Endodermal cell (in vitro differentiated cells): Measurements from ENCODE around the gene NFIA. TPM values are rescaled to one million over a fixed set of nuclear protein-coding genes. Genes with fewer than 3 reads are reported as not detected.

Experiments used
- DNase-seq: peaks from one replicate; pipeline ENCODE4 v3.0.0-alpha.2; 2017
- H3K27ac ChIP-seq: 2 replicates; pipeline ENCODE4 v1.5.1; 2013; ENCODE audit warnings: mild to moderate bottlenecking, low read depth, low read length, moderate library complexity
- H3K27me3 ChIP-seq: 2 replicates; pipeline ENCODE4 v1.6.1; 2013; ENCODE audit warnings: mild to moderate bottlenecking, low read length, moderate library complexity; ENCODE audit not compliant: insufficient read depth, control insufficient read depth, poor library complexity, severe bottlenecking
- H3K36me3 ChIP-seq: 2 replicates; pipeline ENCODE4 v1.7.0; 2013; ENCODE audit warnings: mild to moderate bottlenecking, low read length, moderate library complexity; ENCODE audit not compliant: control insufficient read depth, insufficient read depth
- H3K4me1 ChIP-seq: one replicate; pipeline ENCODE4 v1.7.0; 2013; ENCODE audit warnings: low read length; ENCODE audit not compliant: control insufficient read depth, insufficient read depth
- H3K4me3 ChIP-seq: 2 replicates; pipeline ENCODE4 v1.5.1; 2013; ENCODE audit warnings: mild to moderate bottlenecking, low read length, moderate library complexity
- H3K9ac ChIP-seq: 2 replicates; pipeline ENCODE4 v1.6.1; 2013; ENCODE audit warnings: mild to moderate bottlenecking, low read length, moderate library complexity; ENCODE audit not compliant: poor library complexity, severe bottlenecking; ENCODE audit errors: extremely low read depth
- H3K9me3 ChIP-seq: 2 replicates; pipeline ENCODE4 v1.6.1; 2013; ENCODE audit warnings: mild to moderate bottlenecking, low read length, moderate library complexity; ENCODE audit not compliant: control insufficient read depth
- H3K27ac Mint-ChIP-seq: 2 replicates; pipeline ENCODE4 v1.8.0; 2020; ENCODE audit warnings: mixed read lengths
- H3K27me3 Mint-ChIP-seq: 2 replicates; pipeline ENCODE4 v1.8.0; 2021; ENCODE audit warnings: mild to moderate bottlenecking, mixed read lengths; ENCODE audit not compliant: insufficient read depth
- H3K36me3 Mint-ChIP-seq: 2 replicates; pipeline ENCODE4 v1.8.0; 2020; ENCODE audit warnings: low read depth, mixed read lengths
- H3K4me1 Mint-ChIP-seq: 2 replicates; pipeline ENCODE4 v1.8.0; 2020; ENCODE audit warnings: mixed read lengths
- H3K4me3 Mint-ChIP-seq: 2 replicates; pipeline ENCODE4 v1.8.0; 2020; ENCODE audit warnings: mild to moderate bottlenecking, moderate library complexity, mixed read lengths
- H3K9me3 Mint-ChIP-seq: 2 replicates; pipeline ENCODE4 v1.8.0; 2020; ENCODE audit warnings: mild to moderate bottlenecking, mixed read lengths
- WGBS, 2 experiments: methylation state at CpG; one replicate each; pipeline versions ENCODE4 v1.1.5 to v1.1.7; 2013; ENCODE audit warnings: missing lambda C conversion rate in 2 of 2, mixed read lengths in 1 of 2; ENCODE audit not compliant: insufficient coverage in 1 of 2, insufficient read length in 1 of 2; 5-methylcytosine and 5-hydroxymethylcytosine counted together
- total RNA-seq, 2 donors: library from RNA; stranded (reverse); fragmentation: NEBNext Ultra II Directional in 1 of 2; extraction: Animal tissue kit (Norgen Biotek cat#: 25700) in 1 of 2; gene quantifications; 2 replicates in 1 of 2; 3 replicates in 1 of 2; pipeline ENCODE4 v1.2.1, GENCODE V29; 2021
- TF ChIP-seq, protein P1 (sequence below): fragments of 200-600 bp; sonication (generic); conservative IDR thresholded peaks from 2 replicates; pipeline ENCODE4 v1.5.0; 2021; ENCODE audit warnings: antibody characterized with exemption, mild to moderate bottlenecking

Gene NFIA
- total RNA-seq, 2 donors from 2014 or later, result 2.3 to 3.8 TPM

GRCh38 chr1:61287734-61288133 lies 205.4 kb downstream of the NFIA start:
- H3K27ac Mint-ChIP-seq, result no peak overlapping the region
- 94 to 100% methylated on average over 2 of the region's 2 CpGs for WGBS, 2 experiments
- Histone ChIP-seq H3K36me3 (no peaks in the 10 kb centered on the region), H3K4me1 (peaks cover 5% of the 10 kb centered on the region), H3K9me3 (no peaks in the 10 kb centered on the region), H3K27ac (no peak overlapping the region), H3K27me3 (no peaks in the 10 kb centered on the region), H3K4me3 (no peak overlapping the region), H3K9ac (no peak overlapping the region)
- TF ChIP-seq, protein P1, sequence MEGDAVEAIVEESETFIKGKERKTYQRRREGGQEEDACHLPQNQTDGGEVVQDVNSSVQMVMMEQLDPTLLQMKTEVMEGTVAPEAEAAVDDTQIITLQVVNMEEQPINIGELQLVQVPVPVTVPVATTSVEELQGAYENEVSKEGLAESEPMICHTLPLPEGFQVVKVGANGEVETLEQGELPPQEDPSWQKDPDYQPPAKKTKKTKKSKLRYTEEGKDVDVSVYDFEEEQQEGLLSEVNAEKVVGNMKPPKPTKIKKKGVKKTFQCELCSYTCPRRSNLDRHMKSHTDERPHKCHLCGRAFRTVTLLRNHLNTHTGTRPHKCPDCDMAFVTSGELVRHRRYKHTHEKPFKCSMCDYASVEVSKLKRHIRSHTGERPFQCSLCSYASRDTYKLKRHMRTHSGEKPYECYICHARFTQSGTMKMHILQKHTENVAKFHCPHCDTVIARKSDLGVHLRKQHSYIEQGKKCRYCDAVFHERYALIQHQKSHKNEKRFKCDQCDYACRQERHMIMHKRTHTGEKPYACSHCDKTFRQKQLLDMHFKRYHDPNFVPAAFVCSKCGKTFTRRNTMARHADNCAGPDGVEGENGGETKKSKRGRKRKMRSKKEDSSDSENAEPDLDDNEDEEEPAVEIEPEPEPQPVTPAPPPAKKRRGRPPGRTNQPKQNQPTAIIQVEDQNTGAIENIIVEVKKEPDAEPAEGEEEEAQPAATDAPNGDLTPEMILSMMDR, result no peak
- H3K4me1 Mint-ChIP-seq, result peaks cover 26% of the 10 kb centered on the region
- no peaks in the 10 kb centered on the region for H3K9me3 Mint-ChIP-seq
- H3K4me3 Mint-ChIP-seq, result no peak overlapping the region
- DNase-seq, result no peak
- no peaks in the 10 kb centered on the region for H3K36me3 Mint-ChIP-seq
- H3K27me3 Mint-ChIP-seq, result no peaks in the 10 kb centered on the region

DNA sequence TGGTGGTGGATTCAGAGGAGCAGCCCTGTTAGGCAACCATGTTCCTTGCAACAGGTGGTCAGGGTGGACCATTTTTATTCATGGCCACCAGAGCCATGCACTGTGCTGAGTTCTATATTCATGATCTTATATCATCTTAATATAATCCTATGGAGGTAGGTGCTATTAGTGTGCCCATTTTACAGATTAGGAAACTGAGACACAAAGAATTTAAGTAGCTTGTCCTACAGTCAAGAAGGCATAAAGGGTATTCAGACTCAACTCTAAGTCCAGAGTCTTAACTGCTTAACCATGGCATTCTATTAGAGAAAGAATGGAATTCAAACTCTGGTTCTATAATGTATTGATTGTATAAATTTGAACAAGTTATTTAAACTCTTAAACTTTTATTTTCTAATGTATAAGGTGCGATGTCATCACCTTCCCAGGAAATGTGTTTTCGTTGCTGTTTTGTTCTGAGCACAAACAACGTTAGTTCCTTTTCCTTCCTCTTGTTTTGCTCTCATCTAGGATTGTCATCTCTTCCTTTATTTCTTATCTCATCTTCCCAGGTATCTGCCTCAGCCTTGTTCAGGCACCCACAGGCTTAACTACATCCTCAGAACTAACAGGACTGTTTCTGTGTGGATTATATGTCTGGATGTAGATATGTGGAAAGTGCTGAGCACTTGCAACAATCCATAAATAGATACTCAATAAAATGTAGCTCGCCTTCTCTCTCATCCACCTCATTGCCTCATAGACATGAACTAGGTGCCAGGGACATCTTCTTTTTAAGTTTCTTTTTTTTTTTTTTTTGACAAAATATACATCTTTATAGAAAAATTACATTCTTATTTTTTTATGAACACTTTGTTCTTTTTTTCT lies 207.1 kb downstream of the NFIA start:
- no peaks in the 10 kb centered on the region for H3K36me3 Mint-ChIP-seq
- peaks cover 22% of the 10 kb centered on the region for H3K4me1 Mint-ChIP-seq

GRCh38 chr1:61290525-61290924 lies 208.2 kb downstream of the NFIA start:
- no peak overlapping the region for H3K27ac Mint-ChIP-seq

More for the DNA sequence above, 207.1 kb downstream of the NFIA start:
- H3K27ac ChIP-seq, result no peak overlapping the region
- H3K27me3 ChIP-seq, result no peaks in the 10 kb centered on the region
- TF ChIP-seq, protein P1, result no peak
- H3K9ac ChIP-seq, result no peak overlapping the region
- H3K36me3 ChIP-seq, result no peaks in the 10 kb centered on the region
- Mint-ChIP-seq H3K4me3 (no peak overlapping the region), H3K27ac (no peak overlapping the region), H3K9me3 (no peaks in the 10 kb centered on the region), H3K27me3 (no peaks in the 10 kb centered on the region)
- 82 to 96% methylated on average over 3 to 4 of the region's 4 CpGs for WGBS, 2 experiments
- DNase-seq, result no peak
- no peak overlapping the region for H3K4me3 ChIP-seq
- H3K4me1 ChIP-seq, result peaks cover 1% of the 10 kb centered on the region
- H3K9me3 ChIP-seq, result no peaks in the 10 kb centered on the region

More at GRCh38 chr1:61290525-61290924, 208.2 kb downstream of the NFIA start:
- H3K36me3 ChIP-seq, result no peaks in the 10 kb centered on the region
- H3K4me3 Mint-ChIP-seq, result no peak overlapping the region
- H3K9ac ChIP-seq, result no peak overlapping the region
- no peak overlapping the region for H3K4me3 ChIP-seq
- WGBS, 2 experiments, result 23 to 32% methylated on average over 3 of the region's 3 CpGs
- TF ChIP-seq, protein P1, result no peak
- H3K4me1 ChIP-seq, result no peaks in the 10 kb centered on the region
- H3K9me3 ChIP-seq, result no peaks in the 10 kb centered on the region
- no peak overlapping the region for H3K27ac ChIP-seq
- H3K36me3 Mint-ChIP-seq, result no peaks in the 10 kb centered on the region
- H3K27me3 Mint-ChIP-seq, result peaks cover 1% of the 10 kb centered on the region
- H3K27me3 ChIP-seq, result no peaks in the 10 kb centered on the region
- no peaks in the 10 kb centered on the region for H3K9me3 Mint-ChIP-seq
- DNase-seq, result no peak
- peaks cover 23% of the 10 kb centered on the region for H3K4me1 Mint-ChIP-seq
